HG02759 (cell line): ENCODE data around the gene COL27A1.

ENCODE experiments used
- ATAC-seq: cut with Tn5 transposase; IDR thresholded peaks from one replicate; pipeline ENCODE4 v1.9.1; 2021; ENCODE audit warnings: mild to moderate bottlenecking, moderate library complexity; ENCODE audit not compliant: unreplicated experiment

Gene COL27A1

DNA sequence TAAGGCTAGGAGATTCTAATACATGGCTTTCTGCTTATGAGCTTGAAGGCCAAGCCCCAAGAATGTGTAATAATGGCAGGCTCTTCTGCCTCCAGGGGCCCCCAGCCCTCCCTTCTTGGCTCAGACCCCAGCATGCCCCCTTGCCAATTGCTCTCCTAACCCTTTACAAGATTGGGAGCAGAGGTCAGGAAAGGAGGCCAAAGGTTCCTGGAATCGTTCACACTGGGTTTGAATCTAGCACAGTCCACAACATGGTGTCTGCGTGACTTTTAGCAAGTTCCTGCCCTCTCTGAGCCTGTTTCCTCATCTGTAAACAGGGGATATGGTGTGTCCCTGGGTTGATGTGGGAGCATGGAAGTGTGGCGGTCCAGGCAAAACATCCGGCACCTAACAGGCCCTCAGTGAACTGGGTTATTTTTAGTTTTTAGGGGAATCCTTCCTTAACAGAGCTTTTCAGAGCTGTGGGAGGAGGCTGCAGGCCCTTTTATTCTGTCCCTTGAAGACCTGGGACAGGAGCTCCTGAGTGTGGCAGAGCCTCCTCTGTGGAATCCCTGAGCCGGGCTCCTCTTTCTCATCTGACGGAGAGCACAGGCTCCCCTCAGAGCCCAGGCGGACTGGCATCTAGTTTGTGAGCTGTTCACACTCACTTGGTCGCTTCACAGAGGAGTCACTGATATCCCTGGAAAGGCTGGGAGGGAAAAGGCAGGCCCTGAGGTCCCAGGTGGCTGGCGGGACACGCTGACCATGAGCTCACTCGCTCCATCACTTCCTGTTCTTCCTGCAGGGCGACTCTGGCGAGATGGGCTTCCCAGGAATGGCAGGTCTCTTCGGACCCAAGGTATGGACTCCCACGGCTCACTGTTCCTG, 144.2 kb downstream of the COL27A1 start:
- no peak for ATAC-seq

DNA sequence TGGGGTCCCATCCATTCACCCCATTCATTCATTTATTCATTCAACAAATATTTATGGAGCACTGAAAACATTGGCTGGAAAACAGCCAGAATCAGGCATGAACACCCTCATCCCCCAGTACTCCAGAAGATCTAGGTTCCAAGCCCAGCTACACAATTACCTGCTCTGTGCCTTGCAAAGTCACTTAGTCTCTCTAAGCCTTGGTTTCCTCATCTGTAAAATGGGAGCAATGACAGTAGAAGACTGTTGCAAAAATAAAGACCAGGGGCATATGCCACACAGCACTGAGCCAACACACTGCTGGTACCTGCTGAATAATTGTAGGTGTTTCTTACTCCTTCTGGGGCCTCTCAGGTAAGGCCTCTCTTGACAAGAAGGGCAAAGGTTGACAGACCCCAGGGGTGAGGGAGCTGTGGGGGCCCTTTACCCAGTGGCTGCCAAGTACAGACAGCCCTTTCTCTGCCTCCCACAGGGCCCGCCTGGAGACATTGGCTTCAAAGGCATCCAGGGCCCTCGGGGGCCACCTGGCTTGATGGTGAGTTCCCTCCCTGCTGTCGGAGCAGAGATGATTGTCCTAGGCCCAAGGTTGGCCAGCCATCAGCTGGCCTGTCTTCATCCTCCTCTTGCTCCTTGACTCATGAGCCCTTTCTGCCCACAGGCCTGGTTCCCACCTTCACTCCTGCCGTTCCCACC, 145.0 kb downstream of the COL27A1 start:
- ATAC-seq: no peak

DNA sequence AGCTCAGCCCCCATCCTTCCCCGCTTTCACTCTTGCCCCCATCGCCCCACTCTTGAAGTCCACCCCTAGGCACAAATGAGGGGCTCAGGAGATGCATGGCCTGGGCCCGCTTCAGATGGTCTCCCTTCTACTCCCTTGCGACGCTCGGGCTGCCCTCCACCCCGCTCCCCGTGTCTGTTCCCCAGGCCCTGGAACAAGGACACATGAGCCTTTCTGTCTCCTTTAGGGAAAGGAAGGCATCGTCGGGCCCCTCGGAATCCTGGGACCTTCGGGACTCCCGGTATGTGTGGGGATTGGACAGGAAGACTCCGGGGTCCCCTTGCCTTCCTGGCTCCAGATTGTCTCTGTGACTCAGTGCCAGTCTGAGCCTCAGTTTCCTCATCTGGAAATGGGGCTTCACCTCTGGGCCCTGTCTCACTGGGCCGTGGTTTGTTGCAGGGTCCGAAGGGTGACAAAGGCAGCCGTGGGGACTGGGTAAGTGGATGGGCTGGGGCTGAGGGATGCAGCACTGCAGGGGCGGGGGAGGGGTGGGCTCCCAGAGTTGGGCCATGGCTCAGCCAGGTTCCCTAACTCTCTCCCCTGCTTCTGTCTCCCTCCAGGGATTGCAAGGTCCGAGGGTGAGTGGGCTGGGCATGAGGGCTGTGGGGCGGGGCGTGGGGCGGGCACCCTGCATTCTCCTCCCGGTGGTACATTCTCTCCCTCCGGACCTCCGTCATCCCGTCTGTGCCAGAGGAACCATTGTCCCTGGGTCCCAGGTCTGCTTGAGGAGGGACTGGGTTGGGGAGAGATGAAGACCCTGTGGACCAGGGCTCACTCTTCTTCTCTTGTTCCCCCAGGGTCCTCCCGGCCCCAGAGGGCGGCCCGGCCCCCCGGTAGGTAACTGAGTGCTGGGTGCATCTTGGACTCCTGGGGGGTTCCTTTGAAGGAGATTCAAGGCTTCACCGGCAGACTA, 145.8 kb downstream of the COL27A1 start:
- ATAC-seq: no peak

GRCh38 chr9:114301798-114302565, 146.6 kb downstream of the COL27A1 start:
- no peak for ATAC-seq

GRCh38 chr9:114302727-114303126, 147.4 kb downstream of the COL27A1 start:
- ATAC-seq: no peak

GRCh38 chr9:114303571-114303970, 148.2 kb downstream of the COL27A1 start:
- ATAC-seq: no peak

GRCh38 chr9:114303977-114304376, 148.6 kb downstream of the COL27A1 start:
- ATAC-seq: no peak

DNA sequence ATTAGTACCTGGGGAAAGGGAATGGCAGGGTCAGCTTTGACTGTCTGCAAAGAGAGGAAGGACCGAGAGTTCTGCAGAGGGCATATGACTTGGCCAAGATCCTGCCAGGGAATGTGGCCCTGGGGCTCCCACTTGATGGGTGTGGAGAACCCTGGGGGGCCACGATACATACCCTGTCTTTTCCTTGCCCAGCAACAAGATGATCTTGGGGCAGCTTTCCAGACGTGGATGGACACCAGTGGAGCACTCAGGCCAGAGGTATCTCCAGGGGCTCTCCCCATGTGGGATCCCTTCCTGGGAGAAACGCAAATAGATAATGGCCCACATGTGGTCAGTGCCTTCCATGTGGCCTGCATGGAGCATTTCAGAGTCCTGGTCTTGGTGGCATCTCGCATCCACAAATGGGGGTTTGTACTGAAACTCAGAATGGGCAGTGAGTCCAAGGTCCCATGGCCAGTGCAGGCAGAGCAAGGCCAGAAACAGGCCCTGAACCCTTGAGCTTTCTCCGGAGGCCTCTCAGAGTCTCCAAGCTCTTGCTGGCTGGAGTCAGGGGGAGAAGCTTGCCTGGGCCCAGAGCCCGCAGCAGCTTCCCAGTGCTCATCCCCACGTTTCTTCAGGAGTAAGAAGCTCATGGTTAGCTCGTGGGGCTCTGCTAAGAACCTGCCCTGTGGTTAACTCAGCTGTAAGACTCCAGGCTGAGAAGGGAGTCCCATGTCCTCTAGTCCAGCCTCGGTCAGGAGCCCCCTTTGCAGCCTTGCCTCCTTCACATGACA, 149.3 kb downstream of the COL27A1 start:
- no peak for ATAC-seq

- no peak for ATAC-seq
These were observed 152.5 kb downstream of the COL27A1 start for GRCh38 chr9:114307899-114308267.

- ATAC-seq: no peak
These were observed 153.1 kb downstream of the COL27A1 start for GRCh38 chr9:114308361-114308950.

DNA sequence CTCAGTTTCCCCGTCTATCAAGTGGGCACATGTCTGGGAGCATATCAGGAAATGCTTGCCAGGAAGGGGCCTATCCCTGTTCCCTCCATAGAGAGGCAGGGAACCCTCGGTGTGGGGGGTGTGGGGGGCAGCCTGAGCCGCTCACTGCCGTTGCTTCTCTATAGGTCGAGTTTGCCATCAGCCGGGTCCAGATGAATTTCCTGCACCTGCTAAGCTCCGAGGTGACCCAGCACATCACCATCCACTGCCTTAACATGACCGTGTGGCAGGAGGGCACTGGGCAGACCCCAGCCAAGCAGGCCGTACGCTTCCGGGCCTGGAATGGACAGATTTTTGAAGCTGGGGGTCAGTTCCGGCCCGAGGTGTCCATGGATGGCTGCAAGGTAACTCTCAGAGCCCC, 153.8 kb downstream of the COL27A1 start:
- no peak for ATAC-seq

DNA sequence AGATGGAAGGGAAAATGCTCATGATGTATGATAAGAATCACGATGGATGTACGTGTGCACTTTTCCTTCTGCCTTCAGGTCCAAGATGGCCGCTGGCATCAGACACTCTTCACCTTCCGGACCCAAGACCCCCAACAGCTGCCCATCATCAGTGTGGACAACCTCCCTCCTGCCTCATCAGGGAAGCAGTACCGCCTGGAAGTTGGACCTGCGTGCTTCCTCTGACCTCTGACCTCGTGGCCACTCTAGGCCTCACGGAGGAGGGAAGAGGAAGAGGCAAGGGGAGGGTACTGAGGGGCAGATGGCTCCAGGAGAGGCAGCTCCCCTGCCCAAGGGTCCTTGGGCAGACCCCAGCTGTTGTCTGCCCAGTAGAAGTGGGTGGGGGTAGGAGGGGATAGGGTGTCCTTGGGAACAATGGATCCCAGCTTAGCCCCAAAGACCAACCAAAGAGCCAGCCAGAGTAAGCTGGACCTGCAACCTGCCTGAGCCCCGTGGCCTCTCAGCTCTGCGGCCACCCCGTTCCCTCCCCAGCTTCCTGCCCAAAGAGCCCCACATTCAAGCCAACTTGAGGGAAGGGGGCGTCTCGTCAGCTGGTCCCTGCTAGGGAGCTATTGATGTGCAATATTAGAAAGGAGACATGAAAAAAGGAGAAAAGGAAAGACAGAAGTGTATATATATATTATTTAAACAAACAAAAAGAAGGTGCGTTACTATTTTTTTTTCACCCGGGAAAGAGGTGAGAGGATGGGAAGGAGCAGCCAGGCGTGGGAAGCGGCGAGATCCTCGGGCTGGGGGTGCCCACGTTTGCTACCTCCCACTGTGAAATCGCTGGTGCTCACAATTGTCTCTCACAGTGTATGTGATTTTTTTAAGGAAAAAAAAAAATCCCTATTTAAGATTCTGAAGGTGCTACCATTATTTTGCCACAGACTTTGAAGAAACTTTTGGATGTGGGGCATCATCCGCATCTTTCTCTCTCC, 155.4 kb downstream of the COL27A1 start:
- ATAC-seq: no peak

- no peak for ATAC-seq
These were observed 156.5 kb downstream of the COL27A1 start for GRCh38 chr9:114311571-114312512.

GRCh38 chr9:114312513-114312875, 157.2 kb downstream of the COL27A1 start:
- ATAC-seq: no peak

DNA sequence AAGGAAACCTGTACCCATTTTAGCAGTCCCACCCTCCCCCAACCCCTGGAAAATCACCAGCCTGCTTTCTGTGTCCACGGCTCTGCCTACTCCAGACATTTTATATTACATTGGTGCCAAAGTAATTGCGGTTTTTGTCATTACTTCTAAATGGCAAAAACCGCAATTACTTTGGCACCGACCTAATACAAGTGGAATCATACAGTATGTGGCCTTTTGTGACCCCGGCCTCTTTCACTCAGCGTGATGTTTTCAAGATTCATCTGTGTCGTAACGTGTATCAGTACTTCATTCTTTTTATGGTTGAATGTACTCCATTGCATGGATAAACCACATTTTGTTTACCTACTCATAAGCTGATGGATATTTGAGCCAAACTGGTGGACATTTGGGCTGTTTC, 157.8 kb downstream of the COL27A1 start:
- ATAC-seq: no peak

DNA sequence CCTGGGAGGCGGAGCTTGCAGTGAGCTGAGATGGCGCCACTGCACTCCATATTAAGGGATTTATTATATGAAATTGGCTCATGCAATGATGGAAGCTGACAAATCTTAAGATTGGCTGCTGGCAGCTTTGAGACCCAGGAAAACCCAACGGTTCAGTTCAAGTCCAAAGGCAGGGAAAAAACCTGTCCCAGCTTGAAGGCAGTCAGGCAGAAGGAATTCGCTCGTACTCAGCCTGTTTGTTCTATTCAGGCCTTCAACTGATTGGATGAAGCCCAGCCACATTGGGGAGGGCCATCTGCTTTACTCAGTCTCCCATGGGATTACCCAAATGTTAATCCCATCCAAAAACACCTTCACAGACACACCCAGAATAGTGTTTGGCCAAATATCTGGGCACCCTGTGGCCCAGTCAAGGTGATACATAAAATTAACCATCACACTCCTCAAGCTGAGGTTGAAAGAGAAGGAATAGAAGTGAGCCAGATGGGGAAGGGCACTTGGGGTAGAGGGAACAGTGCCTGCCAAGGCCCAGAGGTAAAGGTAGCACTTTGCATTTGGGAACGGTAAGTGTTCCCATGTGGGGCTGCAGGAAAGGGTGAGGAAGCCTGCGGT, 159.0 kb downstream of the COL27A1 start:
- no peak for ATAC-seq
